ENCODE measurements around the gene NKAIN2.
"Not testable (repeated sequence)": the region's sequence is repeated elsewhere in the genome, so short reads cannot be mapped to it uniquely, and the experiment has no call there.

The NKAIN2 gene

DNA sequence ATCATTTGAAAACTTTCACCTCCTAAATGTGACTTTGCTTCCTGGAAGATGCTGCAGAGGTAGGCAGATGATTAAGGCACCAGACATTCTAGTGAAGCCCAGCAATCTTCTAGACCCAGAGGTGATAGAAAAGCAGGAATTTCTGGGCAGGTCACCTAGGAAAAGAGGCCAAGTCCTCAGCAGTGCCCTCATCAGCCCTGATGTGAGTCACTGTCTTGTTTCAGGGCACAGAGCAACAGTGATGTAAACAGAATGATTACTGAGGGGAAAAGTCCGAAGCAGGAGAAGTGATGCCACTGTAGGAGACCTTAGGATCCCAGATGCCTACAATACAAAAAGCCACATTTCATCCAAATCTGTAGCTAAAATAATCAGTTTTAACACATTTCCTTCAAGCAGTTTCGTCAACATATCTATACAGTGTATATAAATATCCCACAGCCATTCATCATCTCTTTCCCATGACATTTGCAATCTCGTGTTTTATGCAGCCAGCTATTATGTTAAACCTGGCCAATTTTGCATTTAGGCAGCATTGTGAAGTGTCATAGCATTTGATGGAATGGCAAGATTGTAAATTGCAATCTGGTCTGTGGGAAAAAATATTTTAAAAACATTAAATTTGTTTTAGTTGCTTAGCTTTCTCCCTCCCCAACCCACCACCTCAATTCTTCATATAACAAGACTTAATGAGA is 757.4 kb downstream of the NKAIN2 start:
- no peak for DNase-seq (ENCODE audit: low read depth)
- no peak overlapping the region for H3K4me3 ChIP-seq (ENCODE audit: low read depth, low read length)
- no peak for TF ChIP-seq CTCF (IDR thresholded peaks at IDR 0.05; ENCODE audit: insufficient read depth, low read depth, low read length, missing control alignments)

DNA sequence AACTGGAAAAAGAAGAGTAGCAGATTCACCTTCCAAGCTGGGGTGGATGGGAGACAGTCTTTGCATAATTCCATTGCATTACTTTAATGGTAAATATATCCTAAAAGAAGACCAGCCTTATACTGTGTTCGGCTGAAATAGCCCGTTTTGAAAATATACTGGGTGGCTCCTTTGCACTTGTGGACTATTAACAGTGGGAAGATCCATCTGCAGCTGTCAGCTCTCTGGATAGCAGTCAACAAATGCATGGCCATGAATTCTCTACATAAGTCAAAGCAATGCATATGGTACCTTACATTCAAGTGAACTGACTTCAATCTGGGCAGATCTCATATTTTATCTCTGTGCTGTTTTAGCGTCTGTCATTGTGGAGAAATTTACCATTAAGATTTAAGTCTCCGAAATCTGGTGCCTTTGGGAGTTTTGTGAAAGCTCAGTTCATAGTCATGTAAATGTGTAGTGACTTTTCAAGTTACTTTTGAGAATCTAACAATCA is 758.0 kb downstream of the NKAIN2 start:
- TF ChIP-seq CTCF (IDR thresholded peaks at IDR 0.05; ENCODE audit: insufficient read depth, low read depth, low read length, missing control alignments), result no peak
- DNase-seq (ENCODE audit: low read depth), result no peak
- H3K4me3 ChIP-seq (ENCODE audit: low read depth, low read length), result no peak overlapping the region

DNA sequence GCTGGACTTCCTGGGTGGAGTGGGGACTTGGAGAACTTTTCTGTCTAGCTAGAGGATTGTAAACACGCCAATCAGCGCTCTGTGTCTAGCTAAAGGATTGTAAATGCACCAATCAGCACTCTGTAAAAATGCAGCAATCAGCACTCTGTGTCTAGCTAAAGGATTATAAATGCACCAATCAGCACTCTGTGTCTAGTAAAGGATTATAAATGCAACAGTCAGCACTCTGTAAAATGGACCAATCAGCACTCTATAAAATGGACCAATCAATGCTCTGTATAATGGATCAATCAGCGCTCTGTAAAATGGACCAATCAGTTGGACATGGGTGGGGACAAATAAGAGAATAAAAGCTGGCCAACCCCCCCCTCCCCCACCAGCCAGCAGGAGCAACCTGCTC is 760.5 kb downstream of the NKAIN2 start:
- not testable (repeated sequence) for H3K4me3 ChIP-seq (ENCODE audit: low read depth, low read length); DNase-seq (ENCODE audit: low read depth)

GRCh38 chr6:124567401-124567800 is 763.7 kb downstream of the NKAIN2 start:
- no peak for DNase-seq (ENCODE audit: low read depth)
- H3K4me3 ChIP-seq (ENCODE audit: low read depth, low read length), result no peak overlapping the region
- no peak for TF ChIP-seq CTCF (IDR thresholded peaks at IDR 0.05; ENCODE audit: insufficient read depth, low read depth, low read length, missing control alignments)

DNA sequence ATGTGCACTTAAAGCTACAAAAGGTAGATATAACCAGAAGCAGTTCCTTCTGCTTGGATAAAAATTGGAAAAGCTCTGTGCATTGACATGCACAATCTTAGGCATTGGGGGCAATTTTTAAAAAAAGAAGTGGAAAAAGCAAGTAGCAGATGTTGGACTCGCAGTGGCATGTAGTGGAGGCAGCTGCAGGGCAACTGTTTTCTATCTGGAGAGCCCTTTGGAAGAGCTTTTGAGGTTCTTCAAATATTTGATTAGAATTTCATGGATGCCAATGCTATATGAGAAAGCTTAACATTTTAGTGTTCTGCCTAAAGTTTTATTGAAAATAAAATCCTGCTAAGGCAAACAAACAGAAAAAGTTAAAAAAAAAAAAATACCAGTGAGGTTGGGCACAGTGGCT is 770.3 kb downstream of the NKAIN2 start:
- no peak overlapping the region for H3K4me3 ChIP-seq (ENCODE audit: low read depth, low read length)
- no peak for TF ChIP-seq CTCF (IDR thresholded peaks at IDR 0.05; ENCODE audit: insufficient read depth, low read depth, low read length, missing control alignments)
- no peak for DNase-seq (ENCODE audit: low read depth)

DNA sequence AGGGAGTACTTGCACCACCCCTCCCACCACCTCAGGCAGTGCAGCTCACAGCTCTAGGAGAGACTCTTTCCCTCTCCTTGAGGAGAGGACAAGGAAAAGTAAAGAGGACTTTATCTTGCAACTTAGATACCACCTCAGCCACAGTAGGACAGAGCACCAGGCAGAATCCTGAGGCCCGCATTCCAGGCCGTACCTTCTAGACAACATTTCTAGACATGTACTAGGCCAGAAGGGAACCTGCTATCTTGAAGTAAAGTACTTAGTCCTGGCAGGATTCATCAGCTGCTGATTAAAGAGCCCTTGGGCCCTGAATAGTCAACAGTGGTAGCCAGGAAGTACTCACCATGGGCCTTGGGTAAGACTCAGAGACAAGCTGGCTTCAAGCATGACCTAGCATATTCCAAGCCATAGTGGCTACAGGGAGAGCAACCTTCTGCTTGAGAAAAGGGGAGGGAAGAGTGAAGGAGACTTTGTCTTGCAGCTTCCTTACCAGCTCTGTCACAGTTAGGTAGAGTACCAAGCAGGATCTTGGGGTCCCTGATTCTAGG is 774.1 kb downstream of the NKAIN2 start:
- TF ChIP-seq CTCF (IDR thresholded peaks at IDR 0.05; ENCODE audit: insufficient read depth, low read depth, low read length, missing control alignments), result no peak
- DNase-seq (ENCODE audit: low read depth), result no peak
- no peak overlapping the region for H3K4me3 ChIP-seq (ENCODE audit: low read depth, low read length)

DNA sequence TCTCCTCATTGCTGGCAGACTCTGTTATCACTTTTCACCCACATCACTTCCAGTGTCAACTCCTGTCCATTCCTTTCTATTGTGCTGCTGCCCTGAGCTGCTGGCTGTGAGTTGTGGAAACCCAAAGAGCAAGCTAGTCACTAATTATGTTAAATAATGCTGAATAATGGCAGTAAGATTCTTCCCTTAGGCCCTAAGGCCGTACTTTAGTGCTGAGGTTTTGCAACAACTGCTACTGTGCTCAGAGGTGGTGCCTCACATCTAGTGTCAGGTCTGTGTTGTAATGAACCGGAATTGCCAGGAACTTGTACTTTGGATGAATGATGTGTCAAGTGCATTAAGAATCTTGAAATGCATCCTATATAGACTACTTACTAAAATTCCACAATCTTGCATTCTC is 786.3 kb downstream of the NKAIN2 start:
- no peak for DNase-seq (ENCODE audit: low read depth)
- H3K4me3 ChIP-seq (ENCODE audit: low read depth, low read length), result no peak overlapping the region
- TF ChIP-seq CTCF (IDR thresholded peaks at IDR 0.05; ENCODE audit: insufficient read depth, low read depth, low read length, missing control alignments), result no peak

Measured in GM12865 (cell line).